Caco-2 (cell line): ENCODE measurements around the gene NRXN3. TPM values are rescaled to one million over a fixed set of nuclear protein-coding genes. Genes with fewer than 3 reads are reported as not detected.

ENCODE experiments used
- BruUV-seq: library from RNA; stranded (reverse); fragments of 400-500 nt; replicated peaks from 2 replicates; lab custom pipeline; 2021; lab: Mats Ljungman, UMichigan
- CTCF ChIA-PET: fragments of 300-600 bp; sonication (Branson Sonifier 250); formaldehyde crosslinking; loops from one replicate; lab custom pipeline; 2022; ENCODE audit warnings: antibody characterized with exemption; lab: Charles Lee
- POLR2A ChIA-PET: fragments of 300-600 bp; sonication (Branson Sonifier 250); formaldehyde crosslinking; loops from one replicate; lab custom pipeline; 2022; ENCODE audit warnings: antibody characterized with exemption; lab: Charles Lee
- DNase-seq, 2 experiments: peaks; one replicate each; pipeline versions ENCODE4 v3.0.0 to v3.0.0-alpha.2; 2020 to 2022
- H3K27me3 ChIP-seq: replicated peaks from 2 replicates; pipeline ENCODE4 v1.6.0; 2011; ENCODE audit warnings: low read length; ENCODE audit not compliant: control insufficient read depth, insufficient read depth
- H3K36me3 ChIP-seq: 2 replicates; pipeline ENCODE4 v1.5.1; 2011; ENCODE audit warnings: low read length; ENCODE audit not compliant: control insufficient read depth, insufficient read depth
- H3K4me1 ChIP-seq: fragments of 250-450 bp; sonication (Bioruptor Pico); 2 replicates; pipeline ENCODE4 v1.5.1; 2020; ENCODE audit warnings: mild to moderate bottlenecking
- H3K4me3 ChIP-seq: 2 replicates; pipeline ENCODE4 v1.5.1; 2011; ENCODE audit warnings: low read depth, mild to moderate bottlenecking, control low read depth, low read length
- H3K9me3 ChIP-seq: fragments of 250-450 bp; sonication (Bioruptor Pico); 2 replicates; pipeline ENCODE4 v1.5.1; 2020; ENCODE audit warnings: mild to moderate bottlenecking, moderate library complexity
- H3K27ac Mint-ChIP-seq: one replicate; pipeline ENCODE4 v1.8.0; 2022; ENCODE audit warnings: mixed read lengths; ENCODE audit not compliant: unreplicated experiment
- H3K27me3 Mint-ChIP-seq: one replicate; pipeline ENCODE4 v1.8.0; 2022; ENCODE audit warnings: mixed read lengths; ENCODE audit not compliant: insufficient read depth, unreplicated experiment
- H3K36me3 Mint-ChIP-seq: one replicate; pipeline ENCODE4 v1.8.0; 2022; ENCODE audit warnings: mild to moderate bottlenecking, mixed read lengths; ENCODE audit not compliant: insufficient read depth, unreplicated experiment
- H3K4me1 Mint-ChIP-seq: one replicate; pipeline ENCODE4 v1.8.0; 2022; ENCODE audit warnings: low read depth, mixed read lengths; ENCODE audit not compliant: unreplicated experiment
- H3K4me3 Mint-ChIP-seq: one replicate; pipeline ENCODE4 v1.8.0; 2022; ENCODE audit warnings: mild to moderate bottlenecking, moderate library complexity, mixed read lengths; ENCODE audit not compliant: unreplicated experiment
- H3K9me3 Mint-ChIP-seq: one replicate; pipeline ENCODE4 v1.8.0; 2022; ENCODE audit warnings: mixed read lengths; ENCODE audit not compliant: unreplicated experiment
- intact Hi-C: fragments of 100-400 bp; cut with micrococcal nuclease; formaldehyde crosslinking; loops from one replicate; pipeline ENCODE4 v1.10.0; 2022; ENCODE audit not compliant: unreplicated experiment
- total RNA-seq: library from RNA; stranded (reverse); gene quantifications from 2 replicates; pipeline ENCODE4 v1.2.3, GENCODE V29; 2022
- TF ChIP-seq, protein P1 (sequence below), 2 experiments: fragments of 200-600 bp in 1 of 2; IDR thresholded peaks; 1 replicate in 1 of 2; 2 replicates in 1 of 2; pipeline versions ENCODE4 v1.5.1 to v1.8.0; 2011 to 2022; ENCODE audit warnings: antibody characterized with exemption in 1 of 2, control low read depth in 1 of 2, inconsistent platforms in 1 of 2, low read depth in 1 of 2, low read length in 1 of 2, mild to moderate bottlenecking in 1 of 2, moderate library complexity in 1 of 2; ENCODE audit not compliant: insufficient read depth in 1 of 2, severe bottlenecking in 1 of 2, unreplicated experiment in 1 of 2

Gene NRXN3
- total RNA-seq, 1 experiment from 2014 or later: 12.4 TPM

DNA sequence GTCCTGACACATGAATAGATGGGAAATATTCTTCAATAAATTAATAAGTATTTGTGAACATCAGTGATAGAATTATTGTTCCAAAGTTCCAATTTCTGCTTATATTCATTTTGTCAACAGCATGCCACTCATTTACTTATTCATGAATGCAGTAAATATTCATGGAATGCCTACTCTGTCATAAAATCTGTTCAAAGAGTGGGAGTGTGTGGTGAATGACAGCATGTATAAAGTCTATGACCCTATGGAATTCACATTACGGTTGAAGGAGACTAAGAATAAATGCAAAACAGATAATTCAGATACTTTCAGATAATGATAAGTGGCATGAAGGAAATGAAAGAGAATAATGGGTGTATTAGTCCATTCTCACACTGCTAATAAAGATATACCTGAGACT lies 494.7 kb downstream of the NRXN3 start:
- H3K4me1 Mint-ChIP-seq: no peaks in the 10 kb centered on the region
- H3K27me3 ChIP-seq: no peaks in the 10 kb centered on the region
- no peak overlapping the region for H3K4me3 ChIP-seq
- no peaks in the 10 kb centered on the region for H3K36me3 Mint-ChIP-seq
- H3K4me3 Mint-ChIP-seq: no peak overlapping the region
- H3K9me3 ChIP-seq: no peaks in the 10 kb centered on the region
- intact Hi-C loops: no loop called here
- H3K27ac Mint-ChIP-seq: no peak overlapping the region
- peaks cover 6% of the 10 kb centered on the region for H3K27me3 Mint-ChIP-seq
- DNase-seq: no peak
- TF ChIP-seq, protein P1, sequence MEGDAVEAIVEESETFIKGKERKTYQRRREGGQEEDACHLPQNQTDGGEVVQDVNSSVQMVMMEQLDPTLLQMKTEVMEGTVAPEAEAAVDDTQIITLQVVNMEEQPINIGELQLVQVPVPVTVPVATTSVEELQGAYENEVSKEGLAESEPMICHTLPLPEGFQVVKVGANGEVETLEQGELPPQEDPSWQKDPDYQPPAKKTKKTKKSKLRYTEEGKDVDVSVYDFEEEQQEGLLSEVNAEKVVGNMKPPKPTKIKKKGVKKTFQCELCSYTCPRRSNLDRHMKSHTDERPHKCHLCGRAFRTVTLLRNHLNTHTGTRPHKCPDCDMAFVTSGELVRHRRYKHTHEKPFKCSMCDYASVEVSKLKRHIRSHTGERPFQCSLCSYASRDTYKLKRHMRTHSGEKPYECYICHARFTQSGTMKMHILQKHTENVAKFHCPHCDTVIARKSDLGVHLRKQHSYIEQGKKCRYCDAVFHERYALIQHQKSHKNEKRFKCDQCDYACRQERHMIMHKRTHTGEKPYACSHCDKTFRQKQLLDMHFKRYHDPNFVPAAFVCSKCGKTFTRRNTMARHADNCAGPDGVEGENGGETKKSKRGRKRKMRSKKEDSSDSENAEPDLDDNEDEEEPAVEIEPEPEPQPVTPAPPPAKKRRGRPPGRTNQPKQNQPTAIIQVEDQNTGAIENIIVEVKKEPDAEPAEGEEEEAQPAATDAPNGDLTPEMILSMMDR (IDR thresholded peaks at IDR 0.05; ENCODE audit: insufficient read depth in 1 of 2, low read depth in 1 of 2, low read length in 1 of 2, severe bottlenecking in 1 of 2, unreplicated experiment in 1 of 2): no peak
- H3K4me1 ChIP-seq: no peaks in the 10 kb centered on the region
- no peaks in the 10 kb centered on the region for H3K9me3 Mint-ChIP-seq
- ChIA-PET POLR2A (no interaction called here), CTCF (no interaction called here)
- no peaks in the 10 kb centered on the region for H3K36me3 ChIP-seq
- BruUV-seq: no TSS peak

DNA sequence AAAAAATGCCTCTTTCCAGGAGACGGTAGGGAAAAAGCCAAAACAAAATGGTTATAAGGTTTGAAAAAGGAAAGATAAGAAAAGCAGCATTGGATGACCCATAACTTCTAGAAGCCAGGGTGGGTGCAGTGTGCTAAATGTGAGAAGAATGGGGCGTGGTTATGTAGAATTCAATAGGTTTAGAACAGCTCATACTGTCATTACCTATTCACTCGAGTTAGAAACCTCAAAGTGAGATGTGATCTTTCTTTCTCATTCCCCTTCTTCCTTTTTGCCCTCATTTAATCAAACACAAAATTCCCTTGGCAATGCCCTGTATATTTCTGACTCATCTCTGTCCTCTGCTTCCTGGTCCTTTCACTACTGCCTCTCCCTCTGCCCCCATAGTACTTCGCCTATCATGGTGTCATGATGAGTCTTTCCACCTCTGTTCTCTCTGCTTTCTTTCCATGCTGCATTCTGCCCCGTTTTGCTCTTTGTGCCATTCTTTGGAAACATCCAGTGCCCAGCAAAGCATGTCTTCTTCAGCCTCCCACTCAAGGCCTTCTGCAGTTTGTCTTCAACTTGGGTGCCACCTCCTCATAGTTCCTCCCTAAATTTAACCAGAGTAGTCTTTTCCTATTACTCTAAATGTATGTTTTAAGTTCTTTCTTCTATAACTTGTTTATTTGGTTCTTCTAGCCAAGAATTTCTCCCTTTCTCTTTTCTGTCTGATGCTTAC lies 496.3 kb downstream of the NRXN3 start:
- Histone ChIP-seq H3K36me3 (no peaks in the 10 kb centered on the region), H3K9me3 (no peaks in the 10 kb centered on the region), H3K4me1 (no peaks in the 10 kb centered on the region), H3K27me3 (no peaks in the 10 kb centered on the region), H3K4me3 (no peak overlapping the region)
- no peaks in the 10 kb centered on the region for H3K9me3 Mint-ChIP-seq
- TF ChIP-seq, protein P1 (IDR thresholded peaks at IDR 0.05; ENCODE audit: insufficient read depth in 1 of 2, low read depth in 1 of 2, low read length in 1 of 2, severe bottlenecking in 1 of 2, unreplicated experiment in 1 of 2): no peak
- no peaks in the 10 kb centered on the region for H3K4me1 Mint-ChIP-seq
- intact Hi-C loops: no loop called here
- H3K27ac Mint-ChIP-seq: no peak overlapping the region
- peaks cover 14% of the 10 kb centered on the region for H3K27me3 Mint-ChIP-seq
- DNase-seq: no peak
- BruUV-seq: no TSS peak
- ChIA-PET CTCF (no interaction called here), POLR2A (no interaction called here)
- H3K36me3 Mint-ChIP-seq: no peaks in the 10 kb centered on the region
- no peak overlapping the region for H3K4me3 Mint-ChIP-seq

DNA sequence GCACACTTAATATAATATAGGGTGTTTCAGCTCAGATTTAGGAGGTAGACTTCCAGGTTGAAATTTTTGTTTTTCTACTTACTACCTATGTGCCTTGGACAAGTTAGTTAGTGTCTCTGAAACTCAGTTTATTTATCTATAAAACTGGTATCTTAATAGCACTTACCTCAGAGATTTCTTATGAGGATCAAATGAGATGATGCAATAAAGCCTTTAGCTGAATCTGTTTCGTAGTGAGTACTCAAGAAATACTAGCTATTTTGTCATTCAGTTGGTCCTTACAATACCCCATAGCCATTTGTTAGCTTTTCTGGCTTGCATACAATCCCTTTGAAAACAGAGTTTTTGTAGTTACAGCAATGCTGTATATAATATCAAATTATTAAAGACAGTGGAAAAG lies 497.0 kb downstream of the NRXN3 start:
- Histone ChIP-seq H3K4me1 (no peaks in the 10 kb centered on the region), H3K27me3 (no peaks in the 10 kb centered on the region), H3K9me3 (no peaks in the 10 kb centered on the region), H3K4me3 (no peak overlapping the region), H3K36me3 (no peaks in the 10 kb centered on the region)
- intact Hi-C loops: no loop called here
- POLR2A ChIA-PET: no interaction called here
- Mint-ChIP-seq H3K4me3 (no peak overlapping the region), H3K27ac (no peak overlapping the region), H3K27me3 (peaks cover 14% of the 10 kb centered on the region), H3K9me3 (no peaks in the 10 kb centered on the region), H3K36me3 (no peaks in the 10 kb centered on the region), H3K4me1 (no peaks in the 10 kb centered on the region)
- CTCF ChIA-PET: no interaction called here
- TF ChIP-seq, protein P1 (IDR thresholded peaks at IDR 0.05; ENCODE audit: insufficient read depth in 1 of 2, low read depth in 1 of 2, low read length in 1 of 2, severe bottlenecking in 1 of 2, unreplicated experiment in 1 of 2): no peak
- DNase-seq: no peak
- no TSS peak for BruUV-seq
